ES-I3 (cell line): ENCODE data around the gene TMEM208.

Experiments used
- H3K36me3 ChIP-seq: 2 replicates; pipeline ENCODE4 v1.6.1; 2013; ENCODE audit warnings: mild to moderate bottlenecking, low read length, control low read depth, moderate library complexity; ENCODE audit not compliant: insufficient read depth
- H3K4me1 ChIP-seq: 2 replicates; pipeline ENCODE4 v1.6.1; 2013; ENCODE audit warnings: mild to moderate bottlenecking, control low read depth, low read length; ENCODE audit not compliant: insufficient read depth
- H3K9ac ChIP-seq: 2 replicates; pipeline ENCODE4 v1.6.1; 2013; ENCODE audit warnings: low read depth, mild to moderate bottlenecking, low read length, moderate library complexity
- H3K9me3 ChIP-seq: 2 replicates; pipeline ENCODE4 v1.6.1; 2013; ENCODE audit warnings: mild to moderate bottlenecking, low read length, moderate library complexity; ENCODE audit not compliant: control insufficient read depth, insufficient read depth

TMEM208 gene

DNA sequence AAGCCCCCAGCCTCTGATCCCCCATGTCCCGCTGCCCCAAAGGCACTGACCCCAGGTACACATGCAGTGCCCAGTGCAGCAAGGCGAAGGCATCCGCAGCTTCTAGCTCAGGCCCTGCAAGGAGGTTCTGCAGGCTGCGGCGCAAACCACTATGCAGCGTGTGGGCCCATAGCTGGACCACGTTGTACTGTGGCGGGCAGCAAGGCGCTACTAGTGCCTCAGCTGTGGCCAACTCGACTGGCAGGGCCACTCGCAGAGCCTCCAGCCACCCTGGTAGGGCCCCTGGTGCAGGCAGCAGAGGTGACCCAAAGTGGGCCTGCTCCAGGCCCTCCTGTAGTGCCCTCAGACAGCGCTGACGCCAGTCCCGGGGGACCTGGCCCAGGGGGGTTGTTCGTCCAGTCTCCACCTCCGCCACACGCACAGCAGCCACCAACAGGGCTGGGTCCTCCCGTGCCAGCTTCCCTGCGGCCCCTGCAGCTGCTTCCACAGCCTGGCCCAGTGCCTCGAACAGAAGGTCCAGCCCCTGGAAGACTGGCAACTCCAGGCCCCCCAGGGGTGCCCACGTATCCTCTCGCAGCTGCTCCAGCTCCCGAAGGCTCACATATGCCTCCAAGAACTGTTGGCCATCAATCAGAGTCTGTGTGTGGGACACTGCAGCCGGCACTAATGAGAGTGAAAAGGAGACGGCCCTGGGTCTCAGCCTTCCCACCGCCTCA is 39.6 kb upstream of the TMEM208 start:
- Histone ChIP-seq H3K9me3 (no peaks in the 10 kb centered on the region), H3K36me3 (no peaks in the 10 kb centered on the region), H3K9ac (no peak overlapping the region), H3K4me1 (peaks cover 5% of the 10 kb centered on the region; the same call in 1 of the 2 replicates)

DNA sequence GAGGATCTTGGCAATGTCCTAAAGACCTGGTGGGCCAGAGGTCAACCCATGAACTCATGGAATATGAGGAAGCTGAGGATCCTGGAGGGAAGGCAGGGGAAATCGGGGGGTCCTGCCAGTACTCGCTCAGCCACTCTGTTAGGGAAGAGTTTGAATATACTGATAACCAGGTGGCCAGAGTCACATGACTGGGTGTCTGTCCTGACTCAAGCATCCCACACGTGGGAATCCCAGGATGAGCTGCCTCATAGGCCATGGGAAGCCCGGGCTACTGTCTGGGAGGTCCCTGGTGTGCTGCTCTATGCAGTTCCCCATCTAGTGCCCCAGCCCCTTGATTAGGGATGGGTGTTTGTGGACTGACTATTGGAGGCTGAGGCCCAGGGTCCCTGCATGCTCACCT is 38.6 kb upstream of the TMEM208 start:
- H3K9me3 ChIP-seq = no peaks in the 10 kb centered on the region
- peaks cover 3% of the 10 kb centered on the region; the same call in 1 of the 2 replicates for H3K36me3 ChIP-seq
- H3K9ac ChIP-seq = no peak overlapping the region
- peaks cover 11% of the 10 kb centered on the region for H3K4me1 ChIP-seq

DNA sequence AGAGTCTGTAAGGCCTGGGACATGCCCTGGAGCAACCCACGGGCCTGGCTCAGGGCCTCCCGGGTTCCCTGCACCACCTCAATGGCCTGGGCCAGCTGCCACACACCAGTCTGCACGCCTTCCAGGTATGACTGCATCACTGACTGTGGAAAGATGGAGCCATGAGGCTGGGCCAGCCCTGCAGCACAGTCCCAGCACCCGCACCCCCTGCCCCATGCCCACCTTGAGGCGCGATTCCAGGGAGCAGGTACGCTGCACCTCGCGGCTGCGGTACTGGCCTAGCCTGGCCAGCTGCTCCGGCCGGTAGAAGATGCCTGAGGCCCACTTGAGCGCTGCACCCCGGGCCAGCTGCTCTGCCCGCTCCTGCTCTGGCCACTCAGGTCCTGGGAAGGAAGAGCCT is 38.1 kb upstream of the TMEM208 start:
- Histone ChIP-seq H3K9me3 (no peaks in the 10 kb centered on the region), H3K4me1 (peaks cover 11% of the 10 kb centered on the region), H3K9ac (no peak overlapping the region), H3K36me3 (peaks cover 7% of the 10 kb centered on the region)

DNA sequence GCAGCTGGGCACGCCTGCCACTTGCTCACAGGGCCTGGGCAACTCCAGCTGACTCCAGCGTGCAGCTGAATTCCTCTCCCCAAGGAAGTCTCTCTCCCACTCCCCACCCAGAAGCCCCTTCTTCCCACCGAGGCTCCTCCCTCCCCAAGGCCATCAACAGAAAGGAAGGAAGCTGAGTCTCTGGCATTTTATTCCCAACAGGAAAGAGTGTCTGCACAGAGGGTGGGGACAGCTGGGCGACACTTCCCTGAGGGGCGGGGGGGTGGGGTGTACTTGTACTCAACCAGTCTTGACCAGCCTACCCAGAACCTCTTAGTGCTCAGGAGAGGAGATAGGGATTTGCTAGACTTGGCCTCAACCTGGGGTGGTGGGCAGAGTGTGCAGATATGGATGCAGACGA is 36.9 kb upstream of the TMEM208 start, which contains the start of gene EXOC3L1:
Gene EXOC3L1, minus strand, starts transcription at position 96 of the 400 bp plus-strand sequence. CDS start 460 bp downstream, outside the sequence.
- H3K9ac ChIP-seq = no peak within 1 kb of the TSS
- H3K4me1 ChIP-seq = peaks cover 11% of the 10 kb centered on the region
- H3K9me3 ChIP-seq = no peaks in the 10 kb centered on the region
- peaks cover 15% of the 10 kb centered on the region for H3K36me3 ChIP-seq

- H3K9ac ChIP-seq = no peak overlapping the region
- H3K9me3 ChIP-seq = no peaks in the 10 kb centered on the region
- H3K36me3 ChIP-seq = peaks cover 15% of the 10 kb centered on the region
- H3K4me1 ChIP-seq = peaks cover 11% of the 10 kb centered on the region
These were observed 36.2 kb upstream of the TMEM208 start for GRCh38 chr16:67190448-67191399.

GRCh38 chr16:67191411-67191994 is 35.4 kb upstream of the TMEM208 start:
- Histone ChIP-seq H3K9ac (peak overlapping the region; percentile 93; the same call in 1 of the 2 replicates), H3K9me3 (no peaks in the 10 kb centered on the region), H3K36me3 (peaks cover 18% of the 10 kb centered on the region), H3K4me1 (peaks cover 11% of the 10 kb centered on the region)

DNA sequence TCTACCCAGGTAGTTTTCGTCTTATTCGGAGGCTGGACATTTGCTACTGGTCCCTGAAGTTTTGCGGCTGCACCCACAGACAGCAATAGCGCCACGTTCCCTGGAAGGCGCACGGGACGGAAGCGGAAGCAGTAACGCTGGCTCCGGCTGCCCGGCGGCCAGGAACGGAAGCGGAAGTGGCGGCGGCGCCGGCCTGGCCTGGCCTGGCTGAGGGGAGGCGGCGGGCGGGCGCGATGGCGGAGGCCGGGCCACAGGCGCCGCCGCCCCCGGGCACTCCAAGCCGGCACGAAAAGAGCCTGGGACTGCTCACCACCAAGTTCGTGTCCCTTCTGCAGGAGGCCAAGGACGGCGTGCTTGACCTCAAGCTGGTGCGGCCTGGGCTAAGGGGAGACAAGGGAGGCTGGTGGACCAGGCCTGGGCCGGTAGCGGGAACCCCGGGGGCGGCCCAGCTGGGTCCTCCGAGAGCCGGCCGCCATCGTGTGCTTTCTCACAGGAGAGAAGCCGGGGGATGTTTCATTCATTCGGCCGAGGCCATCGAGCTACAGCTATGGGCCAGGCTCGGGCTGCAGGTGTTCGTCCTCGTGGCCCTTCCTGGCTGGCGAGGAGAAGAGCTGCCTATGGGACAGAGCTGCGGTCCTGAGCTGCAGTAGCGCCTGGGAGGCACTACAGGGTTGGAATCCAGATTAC is 34.8 kb upstream of the TMEM208 start, which contains the start of gene E2F4:
Gene E2F4, plus strand, starts transcription at position 161 of the 687 bp plus-strand sequence. Its CDS starts 73 bp downstream, at position 234.
- Histone ChIP-seq H3K9me3 (no peaks in the 10 kb centered on the region), H3K36me3 (peaks cover 18% of the 10 kb centered on the region), H3K4me1 (peaks cover 11% of the 10 kb centered on the region), H3K9ac (peak within 1 kb of the TSS; percentile 93)

DNA sequence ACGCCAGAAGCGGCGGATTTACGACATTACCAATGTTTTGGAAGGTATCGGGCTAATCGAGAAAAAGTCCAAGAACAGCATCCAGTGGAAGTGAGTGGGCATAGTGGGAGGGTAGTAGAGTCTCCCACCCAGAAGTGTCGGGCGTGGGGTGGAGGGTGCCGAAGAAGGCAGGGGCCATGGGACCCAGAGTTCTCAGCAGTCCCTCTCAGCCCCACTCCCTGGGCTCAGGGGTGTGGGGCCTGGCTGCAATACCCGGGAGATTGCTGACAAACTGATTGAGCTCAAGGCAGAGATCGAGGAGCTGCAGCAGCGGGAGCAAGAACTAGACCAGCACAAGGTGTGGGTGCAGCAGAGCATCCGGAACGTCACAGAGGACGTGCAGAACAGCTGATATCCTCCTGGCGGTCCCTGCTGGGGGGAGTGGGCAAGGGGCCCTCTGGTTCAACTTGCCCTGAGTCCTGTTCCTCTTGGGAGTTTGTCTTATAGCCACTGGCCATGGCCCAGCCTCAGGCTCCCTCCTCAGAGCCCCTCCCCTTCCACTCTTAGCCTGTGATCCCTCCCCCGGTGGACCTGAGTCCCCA is 34.1 kb upstream of the TMEM208 start:
- Histone ChIP-seq H3K4me1 (peaks cover 11% of the 10 kb centered on the region), H3K9me3 (no peaks in the 10 kb centered on the region), H3K36me3 (peaks cover 21% of the 10 kb centered on the region), H3K9ac (peak overlapping the region; percentile 93)

DNA sequence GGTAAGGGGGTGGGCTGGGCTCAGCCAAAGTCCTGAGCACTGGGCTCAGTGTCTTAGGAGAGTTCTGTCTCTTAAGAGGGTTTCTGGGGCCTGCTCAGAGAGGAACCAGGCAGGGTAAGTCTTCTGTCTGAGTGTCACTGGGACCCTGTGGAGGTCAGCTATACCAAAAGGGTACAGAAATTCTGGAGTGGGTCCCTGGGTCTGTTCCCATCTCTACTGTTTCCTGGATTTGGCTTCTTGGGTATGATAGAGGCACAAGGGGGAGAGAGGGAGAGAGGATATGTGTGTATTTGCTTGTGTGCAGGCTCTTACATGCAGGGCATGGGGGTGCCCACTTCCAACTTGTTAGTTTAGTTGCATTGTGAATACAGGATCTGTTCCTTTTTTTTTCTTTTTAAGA is 33.4 kb upstream of the TMEM208 start:
- H3K36me3 ChIP-seq = peaks cover 21% of the 10 kb centered on the region
- H3K9me3 ChIP-seq = no peaks in the 10 kb centered on the region
- peaks cover 11% of the 10 kb centered on the region for H3K4me1 ChIP-seq
- no peak overlapping the region for H3K9ac ChIP-seq

DNA sequence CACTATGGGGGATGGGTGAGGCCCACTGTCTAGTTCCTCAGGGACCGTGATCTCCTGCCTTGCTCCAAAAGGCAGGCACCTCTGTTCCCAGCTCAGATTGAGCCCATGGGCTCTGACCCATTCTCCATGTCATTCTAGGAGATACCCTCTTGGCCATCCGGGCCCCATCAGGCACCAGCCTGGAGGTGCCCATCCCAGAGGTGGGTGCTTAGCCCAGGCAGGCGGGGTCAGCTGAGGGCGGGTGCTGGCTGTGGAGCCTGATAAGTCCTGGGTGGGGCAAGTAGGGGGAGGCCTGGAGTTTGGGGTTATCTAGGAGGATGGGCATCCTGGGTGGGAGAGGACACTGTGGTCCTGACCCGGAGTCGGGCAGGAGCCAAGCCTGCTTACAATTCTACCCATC is 32.7 kb upstream of the TMEM208 start:
- peaks cover 11% of the 10 kb centered on the region for H3K4me1 ChIP-seq
- H3K36me3 ChIP-seq = peaks cover 21% of the 10 kb centered on the region
- no peak overlapping the region for H3K9ac ChIP-seq

DNA sequence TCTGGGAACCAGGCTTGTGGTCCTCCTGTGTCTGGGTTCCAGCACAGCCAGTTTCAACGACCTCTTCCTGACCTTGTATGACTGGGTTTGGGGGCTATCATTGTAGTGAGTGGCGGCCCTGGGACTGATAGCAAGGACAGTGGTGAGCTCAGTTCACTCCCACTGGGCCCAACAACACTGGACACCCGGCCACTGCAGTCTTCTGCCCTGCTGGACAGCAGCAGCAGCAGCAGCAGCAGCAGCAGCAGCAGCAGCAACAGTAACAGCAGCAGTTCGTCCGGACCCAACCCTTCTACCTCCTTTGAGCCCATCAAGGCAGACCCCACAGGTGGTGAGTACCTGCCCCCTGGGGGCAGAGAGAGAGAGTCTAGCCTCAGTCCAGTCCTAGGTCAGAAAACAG is 31.3 kb upstream of the TMEM208 start:
- peaks cover 7% of the 10 kb centered on the region for H3K4me1 ChIP-seq
- no peaks in the 10 kb centered on the region for H3K9me3 ChIP-seq
- H3K9ac ChIP-seq = no peak overlapping the region
- peaks cover 21% of the 10 kb centered on the region for H3K36me3 ChIP-seq

More for the DNA sequence above, 32.7 kb upstream of the TMEM208 start:
- H3K9me3 ChIP-seq = no peaks in the 10 kb centered on the region

DNA sequence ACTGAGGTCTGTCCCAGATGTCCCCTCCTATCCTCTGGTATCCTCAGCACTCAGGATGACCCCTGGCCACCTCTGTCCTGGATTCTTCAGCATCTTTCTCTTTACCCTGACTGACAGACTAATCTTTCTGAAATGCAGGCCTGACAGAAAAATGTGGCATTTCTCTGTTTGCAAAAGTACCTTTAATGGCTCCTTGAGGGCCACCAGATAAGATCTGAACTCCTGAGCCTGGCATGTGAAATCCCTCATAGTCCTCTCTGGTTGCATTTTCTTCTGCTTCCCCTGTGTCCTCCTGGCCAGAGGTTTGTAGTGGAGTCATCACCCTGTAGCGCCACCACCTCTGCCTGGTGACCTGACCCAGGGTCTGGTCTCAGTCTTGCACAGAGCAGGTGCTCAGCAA is 30.0 kb upstream of the TMEM208 start:
- peaks cover 21% of the 10 kb centered on the region for H3K36me3 ChIP-seq
- H3K9ac ChIP-seq = no peak overlapping the region
- no peaks in the 10 kb centered on the region for H3K9me3 ChIP-seq
- H3K4me1 ChIP-seq = peaks cover 6% of the 10 kb centered on the region

GRCh38 chr16:67197704-67198103 is 29.2 kb upstream of the TMEM208 start:
- H3K9ac ChIP-seq = no peak overlapping the region
- H3K4me1 ChIP-seq = peaks cover 6% of the 10 kb centered on the region

More at GRCh38 chr16:67197704-67198103, 29.2 kb upstream of the TMEM208 start:
- peaks cover 21% of the 10 kb centered on the region for H3K36me3 ChIP-seq
- H3K9me3 ChIP-seq = no peaks in the 10 kb centered on the region
